Neutrophil (primary cell): ENCODE results near the gene SERP2.
A peak's percentile ranks its signal among the peaks of the same experiment; 100 is the strongest.

ENCODE experiments used
- H3K27ac ChIP-seq: fragments of 200-600 bp; sonication (generic); 2 replicates; pipeline ENCODE4 v1.5.1; 2016; ENCODE audit warnings: mild to moderate bottlenecking, moderate library complexity
- H3K27me3 ChIP-seq: fragments of 200-600 bp; sonication (generic); 2 replicates; pipeline ENCODE4 v1.6.0; 2016; ENCODE audit warnings: mild to moderate bottlenecking
- H3K36me3 ChIP-seq: fragments of 200-600 bp; sonication (generic); 2 replicates; pipeline ENCODE4 v1.5.1; 2017
- H3K4me1 ChIP-seq, 2 experiments: fragments of 200-600 bp in 1 of 2; sonication (generic) in 1 of 2; 1 replicate in 1 of 2; 2 replicates in 1 of 2; pipeline versions ENCODE4 v1.5.1 to v1.6.1; 2013 to 2016; ENCODE audit warnings: low read depth in 1 of 2, low read length in 1 of 2, mild to moderate bottlenecking in 1 of 2, moderate library complexity in 1 of 2; ENCODE audit not compliant: control insufficient read depth in 1 of 2, insufficient read depth in 1 of 2
- H3K4me3 ChIP-seq, 2 experiments: fragments of 200-600 bp in 1 of 2; sonication (generic) in 1 of 2; 1 replicate in 1 of 2; 2 replicates in 1 of 2; pipeline ENCODE4 v1.5.1; 2013 to 2016; ENCODE audit warnings: low read depth in 1 of 2, low read length in 1 of 2, mild to moderate bottlenecking in 1 of 2, moderate library complexity in 1 of 2
- H3K9me3 ChIP-seq: fragments of 200-600 bp; sonication (generic); 2 replicates; pipeline ENCODE4 v1.5.1; 2016
- CTCF ChIP-seq: fragments of 200-600 bp; sonication (generic); IDR thresholded peaks from 2 replicates; pipeline ENCODE4 v1.5.1; 2016; ENCODE audit warnings: antibody characterized with exemption

SERP2 gene

GRCh38 chr13:44437356-44438233 lies 64.0 kb downstream of the SERP2 start:
- H3K27ac ChIP-seq, result no peak overlapping the region

GRCh38 chr13:44438234-44438579 lies 64.6 kb downstream of the SERP2 start:
- H3K27me3 ChIP-seq, result peaks cover 9% of the 10 kb centered on the region
- TF ChIP-seq CTCF, result peak; percentile 7
- H3K36me3 ChIP-seq, result no peaks in the 10 kb centered on the region
- no peaks in the 10 kb centered on the region for H3K9me3 ChIP-seq
- H3K4me3 ChIP-seq, result no peak overlapping the region
- peaks cover 23 to 32% of the 10 kb centered on the region in 2 experiments for H3K4me1 ChIP-seq
- H3K27ac ChIP-seq, result no peak overlapping the region

More at GRCh38 chr13:44437356-44438233, 64.0 kb downstream of the SERP2 start:
- Histone ChIP-seq H3K4me1 (peaks cover 23 to 32% of the 10 kb centered on the region in 2 experiments), H3K4me3 (no peak overlapping the region), H3K9me3 (no peaks in the 10 kb centered on the region), H3K27me3 (peaks cover 9% of the 10 kb centered on the region), H3K36me3 (no peaks in the 10 kb centered on the region)
- peak; percentile 45 for TF ChIP-seq CTCF

- no peak for TF ChIP-seq CTCF
- H3K27ac ChIP-seq, result no peak overlapping the region
- H3K4me1 ChIP-seq, result peaks cover 23 to 31% of the 10 kb centered on the region in 2 experiments
- H3K9me3 ChIP-seq, result no peaks in the 10 kb centered on the region
- H3K27me3 ChIP-seq, result peaks cover 9% of the 10 kb centered on the region
- no peak overlapping the region for H3K4me3 ChIP-seq
- no peaks in the 10 kb centered on the region for H3K36me3 ChIP-seq
These were observed 65.9 kb downstream of the SERP2 start for GRCh38 chr13:44439452-44440024.

- no peak for TF ChIP-seq CTCF
- Histone ChIP-seq H3K9me3 (no peaks in the 10 kb centered on the region), H3K27ac (no peak overlapping the region), H3K36me3 (no peaks in the 10 kb centered on the region), H3K27me3 (peaks cover 9% of the 10 kb centered on the region), H3K4me3 (no peak overlapping the region), H3K4me1 (peaks cover 19 to 25% of the 10 kb centered on the region in 2 experiments)
These were observed 66.5 kb downstream of the SERP2 start for GRCh38 chr13:44440046-44440608.
